OCI-M2 (cell line): ENCODE results near the gene ALPL.

Experiments
- DNase-seq: peaks from one replicate; lab custom pipeline; 2025; ENCODE audit not compliant: unreplicated experiment; lab: John Stamatoyannopoulos, UW

ALPL gene

DNA sequence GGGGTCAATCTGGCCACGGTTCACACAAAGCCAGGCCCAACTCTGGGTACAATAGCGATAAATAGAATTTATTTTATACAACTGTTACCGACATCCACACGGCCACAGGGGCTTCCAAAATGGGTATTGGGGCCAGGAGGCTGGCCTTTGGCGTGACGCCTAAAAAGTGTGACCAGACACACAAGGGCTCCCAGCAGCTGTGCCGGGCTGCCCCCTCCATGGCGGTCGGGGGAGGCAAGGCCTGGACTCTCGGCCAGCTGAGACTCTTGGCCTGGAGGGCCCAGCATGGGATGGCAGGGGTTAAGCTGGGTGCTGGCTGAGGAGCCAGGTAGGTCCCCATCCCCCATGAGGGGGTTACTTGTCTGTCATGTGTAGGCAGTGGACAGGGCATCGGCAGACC lies 87.0 kb downstream of the ALPL start:
- no peak for DNase-seq

DNA sequence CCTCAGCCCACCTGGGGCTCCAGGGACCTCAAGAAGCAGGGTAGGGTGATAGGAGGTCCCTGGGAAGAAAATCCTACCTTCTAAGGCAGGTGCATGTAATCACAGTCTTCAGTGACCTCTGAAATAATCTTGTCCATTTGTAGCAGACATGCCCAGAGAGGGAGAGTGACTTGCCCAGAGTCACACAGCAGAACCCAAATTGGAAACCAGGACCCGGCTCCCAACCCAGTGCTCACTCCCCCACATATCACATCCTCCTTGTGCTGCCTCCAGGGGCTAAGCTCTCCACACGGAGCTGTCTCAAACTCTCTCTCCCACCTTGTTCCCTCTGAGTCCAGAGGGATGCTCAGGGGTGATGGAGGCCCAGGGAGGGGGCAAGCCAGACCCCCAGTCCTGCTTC lies 87.4 kb downstream of the ALPL start:
- DNase-seq, result no peak

DNA sequence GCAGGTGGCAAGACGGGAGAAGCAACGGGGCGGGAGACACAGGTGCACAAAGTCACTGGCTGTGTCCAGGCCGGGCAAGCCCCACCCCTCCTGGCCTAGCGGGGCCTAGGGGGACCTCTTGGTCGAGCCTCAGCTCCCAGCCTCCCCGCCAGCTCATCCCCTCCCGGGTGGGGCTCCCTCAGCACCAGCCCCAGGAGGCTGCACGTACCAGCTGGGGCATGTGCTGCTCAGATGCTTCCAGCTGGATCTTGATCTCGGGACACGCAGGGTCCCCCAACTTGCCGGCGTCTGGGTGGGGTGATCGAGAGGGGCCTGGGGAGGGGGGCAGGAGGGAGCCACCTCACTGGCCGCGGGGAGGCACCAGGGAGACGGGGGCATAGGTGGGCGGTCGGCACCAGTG lies 88.5 kb downstream of the ALPL start:
- DNase-seq, result no peak

DNA sequence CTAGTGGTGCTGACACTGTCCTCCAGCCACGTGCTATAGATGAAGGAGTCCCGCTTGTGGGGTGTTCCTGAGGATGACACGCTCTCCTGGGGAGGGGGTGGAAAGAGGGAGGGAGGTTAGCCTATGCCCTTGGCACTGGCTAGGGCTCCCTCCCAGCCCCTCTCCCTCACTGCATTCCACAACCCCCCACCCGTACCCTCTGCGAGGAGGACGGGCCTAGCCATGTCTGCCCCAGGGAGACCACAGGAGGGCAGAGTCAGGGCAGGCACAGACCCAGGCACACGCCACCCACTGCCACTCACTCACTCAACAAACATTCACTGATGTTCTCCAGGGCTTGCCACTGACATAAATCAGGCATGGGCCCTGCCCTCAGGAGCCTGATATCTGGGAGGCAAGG lies 89.2 kb downstream of the ALPL start:
- no peak for DNase-seq

DNA sequence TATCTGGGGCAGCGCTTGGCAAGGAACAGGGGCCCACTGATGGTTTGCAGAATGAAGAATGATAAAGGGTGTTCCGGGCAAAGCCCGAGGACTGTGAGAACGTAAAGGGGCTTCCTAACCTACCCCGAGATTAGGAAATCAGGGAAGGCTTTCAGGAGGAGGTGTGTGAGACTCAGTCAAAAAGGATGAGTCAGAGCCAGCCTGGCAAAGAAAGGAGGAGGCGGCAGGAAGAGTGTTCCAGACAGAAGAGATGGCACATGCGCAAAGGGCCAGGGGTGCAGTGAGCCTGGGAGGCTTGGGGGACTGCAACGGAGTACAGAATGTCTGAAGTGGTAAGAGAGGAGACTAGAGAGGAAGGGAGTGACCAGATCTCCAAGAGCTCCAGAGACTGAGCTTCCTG lies 89.7 kb downstream of the ALPL start:
- DNase-seq, result no peak

DNA sequence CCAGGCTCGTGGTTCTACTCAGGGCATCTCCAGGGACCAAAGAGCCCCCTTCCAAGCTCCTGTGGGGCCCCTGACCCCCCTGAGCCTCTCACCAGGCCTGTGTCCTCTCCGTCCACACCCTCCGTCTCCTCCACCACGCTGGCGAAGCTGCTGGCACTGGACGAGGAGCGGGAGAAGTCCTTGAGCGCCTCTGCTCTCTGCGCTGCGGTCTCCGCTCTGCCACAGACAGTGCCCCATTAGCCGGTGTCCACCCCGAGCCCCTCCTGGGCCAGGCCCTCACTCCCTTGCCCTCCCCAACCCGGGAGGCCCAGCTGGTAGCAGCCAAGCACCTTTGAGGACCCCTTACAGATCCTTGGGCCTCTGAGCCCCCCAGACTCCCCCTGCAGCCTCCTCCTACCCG lies 90.2 kb downstream of the ALPL start:
- no peak for DNase-seq

DNA sequence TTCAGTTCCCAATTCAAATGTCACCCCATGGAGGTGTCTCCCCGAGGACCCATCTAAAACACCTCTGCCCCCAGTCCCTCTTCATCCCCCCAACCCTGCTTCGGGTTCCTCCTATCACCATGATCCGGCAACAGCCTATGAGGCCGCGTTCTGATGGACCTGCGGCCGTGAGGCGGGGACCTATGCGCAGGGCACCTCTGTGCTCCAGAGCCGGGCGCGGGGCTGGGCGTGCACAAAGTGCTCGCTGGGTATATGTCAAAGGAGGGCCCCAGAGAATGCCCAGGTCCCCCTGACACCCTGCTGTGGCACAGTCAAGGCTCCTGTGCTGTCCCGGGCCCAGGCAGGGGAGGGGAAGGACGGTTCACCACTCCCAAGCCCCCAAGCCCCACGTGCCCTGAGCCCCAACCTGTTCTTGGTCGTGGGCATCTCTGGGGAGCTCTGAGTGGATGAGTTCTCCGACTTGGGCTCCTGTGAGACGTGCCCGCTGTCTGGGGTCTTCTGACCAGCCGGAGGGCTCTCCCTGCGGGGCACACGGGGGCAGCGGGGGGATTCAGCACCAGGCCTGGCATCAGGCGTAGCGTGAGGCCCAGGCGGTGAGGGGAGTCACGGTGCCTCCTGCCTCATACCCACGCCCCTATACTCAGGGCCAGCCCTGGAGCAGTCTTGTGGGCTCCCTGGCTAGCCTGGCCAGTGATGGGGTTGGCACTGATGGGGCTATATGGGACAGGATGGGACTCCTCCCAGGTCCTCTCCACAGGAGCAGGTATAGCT lies 92.2 kb downstream of the ALPL start:
- DNase-seq, result no peak

DNA sequence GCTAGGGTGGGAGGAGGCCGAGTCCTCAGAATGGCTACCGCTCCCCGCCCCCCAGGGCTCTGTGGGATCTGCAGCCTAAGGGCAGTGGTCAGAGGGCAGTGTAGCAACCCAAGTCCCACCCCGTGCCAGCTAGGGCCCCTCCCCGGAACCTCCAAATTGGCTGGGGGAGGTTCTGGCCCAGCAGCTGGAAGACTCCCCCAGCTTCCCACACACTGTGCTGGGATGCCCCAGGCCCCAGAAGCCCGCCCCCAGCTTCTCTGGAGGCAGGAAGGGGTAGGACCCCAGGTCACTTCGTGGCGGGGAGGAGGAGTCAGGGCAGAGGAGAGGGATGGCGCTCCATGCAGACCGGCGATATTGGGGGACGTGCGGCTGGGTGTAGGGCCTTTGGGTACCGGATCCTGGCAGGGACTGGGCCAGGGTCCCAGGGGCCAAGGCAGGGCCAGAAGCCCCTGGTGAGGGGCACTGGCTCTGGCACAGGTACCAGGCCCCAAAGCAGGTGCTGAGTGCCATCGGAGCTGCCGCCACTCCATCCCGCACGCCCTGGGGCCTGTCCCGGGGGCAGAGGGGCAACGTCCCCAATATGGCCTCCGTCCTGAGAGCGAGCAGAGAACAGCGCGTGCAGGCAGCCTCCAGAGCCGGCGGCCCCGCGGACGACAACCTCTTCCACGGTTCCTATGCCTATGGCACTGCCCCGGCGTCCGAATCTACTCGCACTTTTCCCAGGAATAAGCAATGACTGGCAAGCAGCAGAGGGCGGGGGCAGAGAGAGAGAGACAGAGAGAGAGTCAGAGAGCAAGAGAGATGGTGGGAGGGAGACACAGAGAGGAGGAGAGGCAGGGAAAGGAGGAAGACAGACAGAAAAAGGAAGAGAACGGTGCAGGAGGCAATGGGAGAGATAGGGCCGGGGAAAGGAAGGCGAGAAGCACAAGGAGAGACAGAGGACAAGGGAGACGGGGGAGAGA lies 94.2 kb downstream of the ALPL start:
- no peak for DNase-seq

DNA sequence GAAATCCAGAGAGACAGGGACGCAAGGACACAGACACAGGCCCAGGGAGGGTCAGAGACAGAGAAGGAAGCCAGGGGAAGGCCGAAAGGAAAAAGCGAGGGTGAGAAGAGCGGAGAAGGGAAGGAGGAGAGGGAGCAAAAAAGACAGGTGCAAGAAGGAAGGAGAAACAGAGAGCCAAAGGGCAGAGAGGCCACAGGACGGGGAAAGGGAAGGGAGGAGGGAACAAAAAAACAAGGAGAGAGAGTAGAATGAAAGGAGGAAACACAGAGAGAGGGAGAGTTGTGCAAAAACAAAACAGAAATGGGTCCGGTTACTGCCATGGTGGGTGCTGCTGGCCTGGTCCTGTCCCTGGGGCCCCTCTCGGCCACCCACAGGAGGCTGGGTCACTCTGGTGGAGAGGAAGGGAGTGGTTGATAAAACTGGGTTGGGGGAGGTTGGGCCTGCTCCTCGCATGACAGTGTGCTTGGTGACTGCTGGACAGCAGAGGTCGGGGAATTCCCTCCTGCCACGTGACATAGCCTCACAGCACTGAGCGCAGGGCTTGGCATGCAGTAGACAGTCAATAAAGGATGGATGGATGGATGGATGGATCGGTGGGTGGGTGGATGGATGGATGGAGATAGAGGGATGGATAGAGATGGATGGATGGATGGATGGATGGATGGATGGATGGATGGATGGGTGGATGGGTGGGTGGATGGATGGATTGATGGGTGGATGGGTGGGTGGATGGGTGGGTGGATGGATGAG lies 95.2 kb downstream of the ALPL start:
- no peak for DNase-seq

DNA sequence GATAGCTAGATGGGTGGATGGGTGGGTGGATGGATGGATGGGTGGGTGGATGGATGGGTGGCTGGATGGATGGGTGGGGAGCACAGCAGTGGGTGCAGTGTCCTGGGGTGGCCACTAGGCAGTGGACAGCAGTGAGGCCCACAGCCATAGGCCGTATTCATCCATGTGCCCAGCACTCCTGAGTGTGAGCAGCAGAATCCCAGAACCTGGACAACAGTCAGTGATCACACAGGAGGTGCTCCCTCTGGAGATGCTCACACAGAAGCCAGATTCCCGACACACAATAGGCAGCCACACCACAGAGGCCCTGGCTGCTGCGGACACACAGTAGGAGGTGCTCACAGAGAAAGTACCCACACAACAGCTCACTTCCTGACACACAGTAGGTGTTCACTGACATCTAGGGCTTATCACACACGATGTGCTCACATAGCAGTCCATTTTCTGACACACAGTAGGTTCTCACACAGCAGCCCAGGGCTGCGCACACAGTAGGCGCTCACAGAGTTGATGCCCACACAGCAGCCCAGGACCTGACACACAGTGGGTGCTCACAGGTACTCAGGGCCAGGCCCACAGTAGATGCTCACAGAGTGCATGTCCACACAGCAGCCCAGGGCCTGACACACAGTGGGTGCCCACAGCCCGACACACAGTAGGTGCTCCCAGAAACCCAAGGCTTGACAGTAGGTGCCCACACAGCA lies 95.9 kb downstream of the ALPL start:
- no peak for DNase-seq

DNA sequence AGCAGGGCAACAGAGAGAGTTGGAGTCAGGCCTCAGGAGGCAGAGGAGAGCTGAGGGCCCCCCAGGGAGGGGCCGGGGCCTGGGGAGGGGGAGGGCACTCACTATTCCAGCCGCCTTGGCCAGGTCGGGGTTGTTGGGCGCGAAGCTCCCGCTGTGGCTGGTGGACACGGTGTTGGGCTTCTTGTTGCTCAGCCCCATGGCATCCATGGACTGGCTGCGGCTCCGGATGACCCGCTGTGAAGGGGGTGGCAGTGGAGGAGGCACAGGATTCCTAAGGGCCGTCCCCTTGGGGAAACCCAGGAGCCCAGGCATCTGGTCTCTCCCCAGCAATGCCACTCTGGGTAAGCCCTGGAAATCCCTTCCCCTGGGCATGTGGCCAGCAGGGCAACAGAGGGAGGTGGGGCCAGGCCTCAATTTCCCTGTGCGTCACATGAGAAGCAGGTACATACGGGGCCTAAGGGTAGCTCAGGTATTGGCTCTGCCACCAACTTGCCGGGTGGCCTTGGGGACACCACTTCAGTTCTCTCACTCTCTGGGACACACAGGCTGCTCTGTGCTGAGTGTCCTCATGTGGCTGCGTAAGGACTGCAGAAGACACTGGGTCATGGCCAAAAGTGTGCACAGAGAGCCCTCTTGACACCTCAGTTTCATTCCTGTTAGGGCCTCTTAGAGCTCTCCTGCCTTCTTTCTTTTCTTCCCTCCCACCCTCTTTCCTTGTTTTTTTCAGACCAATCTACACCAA lies 96.9 kb downstream of the ALPL start:
- no peak for DNase-seq

DNA sequence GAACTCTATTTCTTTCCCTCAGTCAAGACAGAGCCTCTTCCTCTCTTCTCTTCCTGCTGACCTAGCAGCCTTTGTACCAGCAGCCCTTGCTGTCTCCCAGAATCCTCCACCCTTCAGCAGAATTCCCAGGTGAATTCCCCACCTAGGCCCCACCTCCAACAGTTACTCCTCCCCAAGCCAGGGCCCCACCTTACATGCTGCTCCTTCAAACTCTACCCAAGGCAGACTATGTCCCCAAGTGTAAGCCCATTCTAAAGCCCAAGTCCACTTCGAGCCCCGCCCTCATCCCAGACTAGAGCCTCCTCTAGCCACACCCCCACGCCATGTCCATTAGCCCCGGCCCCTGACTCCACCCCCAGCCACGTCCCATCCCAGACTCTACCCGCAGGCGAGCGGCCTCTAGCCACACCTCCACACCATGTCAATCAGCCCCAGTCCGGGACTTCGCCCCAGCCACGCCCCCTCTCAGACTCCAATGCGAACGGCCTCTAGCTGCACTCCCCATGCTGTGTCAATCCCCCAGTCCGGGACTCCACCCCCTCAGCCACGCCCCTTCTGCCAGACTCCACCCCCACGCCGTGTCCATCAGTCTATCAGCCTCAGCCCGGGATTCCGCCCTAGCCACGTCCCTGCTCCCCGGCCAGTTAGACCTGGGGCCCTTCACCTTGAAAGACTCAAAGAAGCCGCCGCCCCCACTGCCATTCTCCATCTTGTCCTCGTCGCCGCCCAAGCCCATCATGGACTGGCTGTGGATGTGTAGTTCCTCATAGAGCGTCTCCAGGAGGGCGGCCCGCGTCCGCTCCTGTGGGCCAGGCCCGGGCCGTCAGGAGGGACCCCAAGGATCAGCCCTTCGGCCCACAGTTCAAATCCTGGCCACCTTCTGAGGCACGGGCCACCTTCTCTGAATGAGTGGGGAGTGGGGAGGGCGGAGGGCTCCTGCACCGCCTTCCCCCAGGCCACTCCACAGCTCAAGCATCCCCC lies 98.6 kb downstream of the ALPL start:
- DNase-seq, result no peak

DNA sequence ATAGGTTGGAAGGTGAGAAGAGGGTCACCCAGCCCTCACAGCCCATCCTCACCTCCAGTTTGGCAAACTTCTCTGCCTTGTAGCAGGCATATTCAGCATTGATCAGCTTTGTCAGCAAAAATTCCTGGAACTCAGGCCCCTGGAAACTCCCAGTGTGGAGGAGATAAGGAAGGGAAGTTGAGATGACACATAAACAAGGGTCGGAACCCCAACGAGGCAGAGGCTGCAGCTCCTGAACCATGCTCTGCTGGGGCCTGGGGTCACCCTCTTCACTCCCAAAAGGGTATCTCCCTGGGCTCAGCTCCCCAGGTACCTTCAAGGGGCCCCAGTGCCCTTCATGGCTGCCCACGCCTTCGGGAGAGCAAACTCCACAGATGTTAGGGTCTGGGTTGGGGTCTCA lies 99.6 kb downstream of the ALPL start:
- no peak for DNase-seq

DNA sequence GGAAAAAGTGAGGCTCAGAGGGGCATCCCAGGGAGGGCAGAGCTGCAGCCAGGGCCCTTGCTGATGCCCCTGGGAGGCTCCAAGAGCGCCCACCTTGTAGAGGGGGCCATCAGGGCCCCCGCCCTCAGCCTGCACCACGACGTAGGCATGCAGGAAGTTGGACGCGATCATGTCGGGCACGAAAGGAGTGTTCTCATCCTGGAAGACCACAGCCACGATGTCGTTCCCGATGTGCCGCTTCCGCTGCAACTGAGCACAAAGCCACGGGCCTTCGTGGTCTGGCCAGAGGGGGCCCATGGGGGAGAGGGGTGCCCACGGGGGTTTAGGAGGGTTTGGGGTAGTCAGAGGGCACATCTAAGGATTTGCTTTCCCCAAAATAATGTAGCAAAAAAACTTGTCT lies 100.8 kb downstream of the ALPL start:
- DNase-seq, result no peak

DNA sequence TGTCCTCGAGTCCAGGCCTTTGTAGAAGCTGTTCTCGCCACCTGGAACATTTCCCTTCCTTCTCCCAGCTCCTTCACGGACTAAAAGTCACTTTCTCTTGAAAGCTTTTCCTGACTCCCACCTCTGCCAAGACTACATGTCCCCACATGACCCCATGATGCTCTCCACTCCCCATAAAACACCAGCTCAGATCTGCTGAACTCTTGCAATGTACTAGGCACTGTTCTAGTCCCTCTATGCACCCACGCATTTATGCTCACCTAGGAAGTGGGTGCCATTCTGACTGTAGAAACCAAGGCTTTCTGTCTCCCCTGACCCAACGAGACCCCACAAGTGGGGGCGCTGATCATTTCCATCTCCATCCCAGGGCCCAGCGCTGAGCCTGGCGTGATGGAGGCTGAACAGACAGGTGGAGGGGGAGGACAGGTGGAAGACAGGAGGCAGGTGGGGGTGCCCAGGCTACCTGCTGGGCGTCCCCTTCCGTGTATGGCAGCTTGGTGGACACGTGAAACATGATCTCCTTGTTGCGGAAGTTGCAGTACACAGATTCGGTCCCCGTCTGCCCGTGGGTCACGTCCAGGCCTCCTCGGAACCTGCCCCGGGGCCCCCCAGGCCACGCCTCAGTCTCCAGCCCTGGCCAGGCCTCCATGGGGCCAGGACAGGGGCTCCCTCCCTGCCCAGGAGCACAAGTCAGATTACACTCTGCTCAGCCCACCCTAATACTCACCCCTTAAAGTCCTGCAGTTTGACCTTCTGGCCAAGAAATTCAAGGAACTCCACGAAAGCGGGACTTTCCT lies 102.0 kb downstream of the ALPL start:
- no peak for DNase-seq

DNA sequence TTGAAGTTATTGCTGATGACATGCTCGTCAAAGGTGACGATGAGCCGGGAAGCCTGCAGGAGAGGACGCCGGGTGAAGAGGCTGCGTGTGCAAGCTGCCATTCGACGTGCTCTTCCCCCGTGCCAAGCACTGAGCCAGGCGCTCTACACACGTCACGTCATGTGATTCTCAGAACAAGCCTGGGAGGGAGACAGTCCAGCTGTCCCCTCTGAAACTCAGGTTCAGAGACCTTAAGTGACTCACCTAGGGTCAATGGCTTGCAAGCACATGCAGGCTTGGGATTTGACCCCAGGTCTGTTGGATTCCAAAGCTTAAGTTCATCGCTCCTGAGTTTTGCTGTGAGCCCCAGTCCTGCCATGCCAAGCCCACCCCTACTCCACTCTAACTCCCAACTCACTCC lies 102.8 kb downstream of the ALPL start:
- DNase-seq, result no peak

DNA sequence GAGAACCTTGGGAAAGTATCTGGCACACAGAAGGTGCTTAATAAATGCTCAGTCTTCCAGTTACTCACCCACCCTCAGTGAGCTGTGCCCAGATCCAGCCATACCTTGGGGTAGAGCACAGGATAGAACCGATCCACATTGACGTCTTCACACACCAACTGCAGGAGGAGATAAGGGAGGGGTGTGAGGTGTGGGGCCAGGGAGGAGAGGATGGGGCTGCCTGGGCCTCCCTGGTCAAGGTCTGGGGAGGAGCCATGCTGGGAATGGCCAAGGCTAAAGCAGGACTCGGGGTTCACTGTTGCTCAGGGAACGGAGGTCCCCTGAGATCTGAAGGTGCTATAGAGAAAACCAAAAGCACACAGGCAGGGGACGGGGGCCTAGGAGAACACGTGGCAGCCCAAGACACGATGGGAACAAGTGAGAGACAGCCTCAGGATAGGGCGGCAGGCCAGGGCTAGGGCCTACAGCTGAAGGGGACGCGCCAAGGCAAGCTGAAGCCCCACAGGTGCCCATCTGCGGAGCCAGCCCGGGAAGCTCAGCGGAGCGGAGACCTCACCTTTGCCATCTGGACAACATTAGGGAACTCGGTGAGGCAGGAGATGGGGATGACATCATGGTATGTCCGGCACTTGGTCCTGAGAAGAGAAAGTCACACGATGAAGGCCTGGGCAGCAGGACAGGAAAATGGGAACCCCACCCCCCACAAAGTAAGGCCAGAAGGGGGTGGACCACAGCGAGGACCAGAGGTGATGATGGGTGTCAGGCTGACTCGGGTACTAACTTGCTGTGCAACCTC lies 104.0 kb downstream of the ALPL start:
- DNase-seq, result no peak
